Measurements from ENCODE around the gene SMPD1. TPM values are rescaled to one million over a fixed set of nuclear protein-coding genes. Genes with fewer than 3 reads are reported as not detected.

The SMPD1 gene
- total and polyA plus RNA-seq, 9 of the 15 experiments (the other 6 are each of a cell fraction or from before 2014, with no cell fraction given), result 0.90 to 9.9 (median 5.2) TPM

- TF ChIP-seq MYBL2 (IDR thresholded peaks at IDR 0.05; ENCODE audit: low read depth) (no peak), MYBL2 (CRISPR knock-in tag; IDR thresholded peaks at IDR 0.05; ENCODE audit: borderline replicate concordance) (no peak), RHOXF2B (CRISPR knock-in tag; conservative IDR thresholded peaks at IDR 0.05) (no peak), BRD4 (IDR thresholded peaks at IDR 0.05) (no peak)
These were observed at the start of gene SMPD1 (continued) for GRCh38 chr11:6389905-6390717.

GRCh38 chr11:6345366-6345765 is 44.9 kb upstream of the SMPD1 start:
- ChIA-PET POLR2A (interaction anchor here (0.5 to 0.7 kb wide), 2 partner anchors 67 to 1437 kb away, joined by 3 to 4 read pairs; no protein-coding TSS in a partner anchor), CTCF (ENCODE audit: low intra/inter-chr PET ratio) (interaction anchor here (0.5 kb wide), 1 partner anchor 466 kb away, joined by 3 read pairs; no protein-coding TSS in a partner anchor)
- WGBS (ENCODE audit: insufficient coverage, low coverage, missing lambda C conversion rate), result 0% methylated on average over 1 of the region's 1 CpG
- intact Hi-C loops (cut with micrococcal nuclease) (no loop called here), in situ Hi-C loops (cut with MboI) (loop anchor here (25.0 kb wide), 1 partner anchor 1708 kb away; the partner anchor contains the start of genes OR51D1 and OR51E1)
- ATAC-seq (no peak), FAIRE-seq (no peak), DNase-seq (ENCODE audit: extremely low read depth in 1 of 4, low spot score in 3 of 4) (no peak)
- Histone ChIP-seq H3K9ac (ENCODE audit: insufficient read depth in 1 of 2, low read depth in 2 of 2, low read length in 2 of 2) (no peak overlapping the region), H3K79me2 (ENCODE audit: control insufficient read depth, insufficient read depth, low read length) (no peaks in the 10 kb centered on the region), H3K4me3 (no peak overlapping the region), H3K4me1 (replicated peaks in 1 of 2; ENCODE audit: control insufficient read depth in 2 of 2, insufficient read depth in 2 of 2, low read length in 2 of 2) (no peaks in the 10 kb centered on the region), H3K9me1 (ENCODE audit: control insufficient read depth, insufficient read depth, low read length) (no peaks in the 10 kb centered on the region), H3K27me3 (ENCODE audit: control insufficient read depth in 2 of 2, insufficient read depth in 2 of 2, low read length in 2 of 2) (peaks cover 4 to 11% of the 10 kb centered on the region in 2 experiments; a peak in 4 of 5 replicates), H4K20me1 (replicated peaks; ENCODE audit: control insufficient read depth, insufficient read depth, low read length) (no peaks in the 10 kb centered on the region), H3K4me2 (ENCODE audit: insufficient read depth, low read length) (no peak overlapping the region), H3K27ac (ENCODE audit: extremely low read depth, low read depth, low read length) (no peak overlapping the region), H3K36me3 (ENCODE audit: control insufficient read depth, insufficient read depth, low read length) (no peaks in the 10 kb centered on the region), H3K9me3 (replicated peaks; ENCODE audit: control insufficient read depth, insufficient read depth, low read depth, low read length) (no peaks in the 10 kb centered on the region), H2AFZ (ENCODE audit: low read depth, low read length) (no peak overlapping the region)
- BruUV-seq (replicated peaks), result no TSS peak
- peak; percentile 61 for TF ChIP-seq ATF3 (IDR thresholded peaks at IDR 0.05)
- TF ChIP-seq ATF3 (CRISPR knock-in tag; conservative IDR thresholded peaks at IDR 0.05), result no peak
- no peak for TF ChIP-seq HIVEP1 (CRISPR knock-in tag; IDR thresholded peaks at IDR 0.05)
- no peak for TF ChIP-seq MGA (IDR thresholded peaks at IDR 0.05)

Measured in K562 (cell line).